Panc1 (cell line): ENCODE data around the gene ARHGEF12. TPM values are rescaled to one million over a fixed set of nuclear protein-coding genes. Genes with fewer than 3 reads are reported as not detected.

ENCODE experiments used
- ATAC-seq: fragments of 200-7000 bp; cut with Tn5 transposase; 2 replicates; pipeline ENCODE4 v1.9.1; 2020; ENCODE audit warnings: mild to moderate bottlenecking, moderate library complexity
- BruUV-seq: library from RNA; stranded (reverse); fragments of 400-500 nt; replicated peaks from 2 replicates; lab custom pipeline; 2021; lab: Mats Ljungman, UMichigan
- CTCF ChIA-PET: fragments of 300-600 bp; sonication (Branson Sonifier 250); formaldehyde crosslinking; loops from one replicate; lab custom pipeline; 2022; ENCODE audit warnings: antibody characterized with exemption; lab: Charles Lee
- POLR2A ChIA-PET: fragments of 300-600 bp; sonication (Branson Sonifier 250); formaldehyde crosslinking; loops from one replicate; lab custom pipeline; 2022; ENCODE audit warnings: antibody characterized with exemption; lab: Charles Lee
- DNase-seq: peaks from one replicate; pipeline ENCODE4 v3.0.0-alpha.2; 2010; ENCODE audit warnings: low read depth, low spot score
- H3K27ac ChIP-seq: 2 replicates; pipeline ENCODE4 v1.5.1; 2011; ENCODE audit warnings: mild to moderate bottlenecking, low read length, inconsistent platforms
- H3K27me3 ChIP-seq: fragments of 200-500 bp; sonication (Bioruptor generic); 2 replicates; pipeline ENCODE4 v1.6.0; 2014; ENCODE audit warnings: low read length, inconsistent platforms; ENCODE audit not compliant: control insufficient read depth, insufficient read depth
- H3K36me3 ChIP-seq: fragments of 200-500 bp; sonication (Bioruptor generic); 2 replicates; pipeline ENCODE4 v1.5.1; 2014; ENCODE audit warnings: inconsistent platforms, mild to moderate bottlenecking, low read length, moderate library complexity; ENCODE audit not compliant: control insufficient read depth, insufficient read depth
- H3K4me1 ChIP-seq: 2 replicates; pipeline ENCODE4 v1.5.1; 2011; ENCODE audit warnings: inconsistent platforms, mild to moderate bottlenecking, low read length, moderate library complexity; ENCODE audit not compliant: control insufficient read depth, insufficient read depth
- H3K4me3 ChIP-seq, 2 experiments: 2 replicates each; pipeline ENCODE4 v1.5.1; 2011 to 2012; ENCODE audit warnings: low read depth in 2 of 2, low read length in 2 of 2, mild to moderate bottlenecking in 2 of 2, inconsistent platforms in 1 of 2, moderate library complexity in 1 of 2
- H3K9me3 ChIP-seq: fragments of 200-500 bp; sonication (Bioruptor generic); 2 replicates; pipeline ENCODE4 v1.5.1; 2014; ENCODE audit warnings: low read depth, mild to moderate bottlenecking, inconsistent platforms, low read length, moderate library complexity; ENCODE audit not compliant: control insufficient read depth, insufficient read depth
- POLR2AphosphoS5 ChIP-seq: IDR thresholded peaks from 2 replicates; pipeline ENCODE4 v1.6.1; 2012; ENCODE audit warnings: mild to moderate bottlenecking, low read depth, low read length, moderate library complexity
- SIN3A ChIP-seq: IDR thresholded peaks from 2 replicates; pipeline ENCODE4 v1.6.1; 2012; ENCODE audit warnings: low read depth, mild to moderate bottlenecking, low read length, moderate library complexity, borderline replicate concordance; ENCODE audit not compliant: insufficient read depth
- TCF7L2 ChIP-seq: IDR thresholded peaks from 2 replicates; pipeline ENCODE4 v1.6.1; 2011; ENCODE audit warnings: mild to moderate bottlenecking, low read depth, low read length, inconsistent platforms
- in situ Hi-C: cut with HindIII; loops from 2 replicates; pipeline ENCODE4 v1.10.0; 2016; ENCODE audit warnings: low sequenced_read_pairs, low pct_unique_long_range_greater_than_20kb
- intact Hi-C: fragments of 100-400 bp; cut with micrococcal nuclease; formaldehyde crosslinking; loops from one replicate; pipeline ENCODE4 v1.10.0; 2022; ENCODE audit not compliant: unreplicated experiment
- total RNA-seq: library from RNA; stranded (reverse); gene quantifications from one replicate; pipeline ENCODE4 v1.2.1, GENCODE V29; 2021; ENCODE audit not compliant: unreplicated experiment
- TF ChIP-seq, protein P1 (sequence below): fragments of 450-650 bp; IDR thresholded peaks from 2 replicates; pipeline ENCODE4 v1.5.1; 2017; ENCODE audit warnings: mild to moderate bottlenecking
- TF ChIP-seq, protein P2 (sequence below), 2 experiments: IDR thresholded peaks; 2 replicates each; pipeline ENCODE4 v1.6.1; 2011 to 2012; ENCODE audit warnings: low read depth in 2 of 2, control low read depth in 1 of 2, low read length in 1 of 2, mild to moderate bottlenecking in 1 of 2, moderate library complexity in 1 of 2; ENCODE audit not compliant: insufficient read depth in 1 of 2

The ARHGEF12 gene
- total RNA-seq, 1 experiment from 2014 or later = 182 TPM

DNA sequence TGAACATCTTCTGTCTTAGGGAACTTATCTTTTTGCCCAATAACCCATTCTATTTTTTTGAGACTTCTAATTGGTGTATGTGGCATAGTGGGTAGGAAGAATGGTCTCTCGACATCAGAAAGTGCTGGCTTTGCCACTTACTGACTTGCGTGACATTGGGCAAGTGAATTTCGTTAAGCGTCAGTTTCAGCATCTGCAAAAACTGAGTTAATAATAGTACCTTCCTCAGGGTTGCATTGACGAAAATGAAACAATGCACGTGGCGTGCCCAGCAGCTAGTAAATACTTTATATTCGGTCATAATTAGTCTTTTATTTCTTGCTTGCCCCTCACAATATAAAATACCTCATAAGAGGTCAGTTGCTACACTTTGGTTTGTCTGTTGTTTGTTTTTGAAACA, 162.9 kb downstream of the ARHGEF12 start:
- DNase-seq (no peak), ATAC-seq (no peak)
- Histone ChIP-seq H3K4me1 (no peaks in the 10 kb centered on the region; the same call in 1 of the 2 replicates), H3K9me3 (no peaks in the 10 kb centered on the region), H3K27ac (no peak overlapping the region), H3K36me3 (no peaks in the 10 kb centered on the region), H3K4me3 (no peak overlapping the region), H3K27me3 (no peaks in the 10 kb centered on the region)
- ChIA-PET POLR2A (no interaction called here), CTCF (no interaction called here)
- in situ Hi-C loops (no loop called here), intact Hi-C loops (no loop called here)
- TF ChIP-seq TCF7L2 (no peak), SIN3A (no peak), POLR2AphosphoS5 (no peak; the same call in 1 of the 2 replicates)
- TF ChIP-seq, protein P1, sequence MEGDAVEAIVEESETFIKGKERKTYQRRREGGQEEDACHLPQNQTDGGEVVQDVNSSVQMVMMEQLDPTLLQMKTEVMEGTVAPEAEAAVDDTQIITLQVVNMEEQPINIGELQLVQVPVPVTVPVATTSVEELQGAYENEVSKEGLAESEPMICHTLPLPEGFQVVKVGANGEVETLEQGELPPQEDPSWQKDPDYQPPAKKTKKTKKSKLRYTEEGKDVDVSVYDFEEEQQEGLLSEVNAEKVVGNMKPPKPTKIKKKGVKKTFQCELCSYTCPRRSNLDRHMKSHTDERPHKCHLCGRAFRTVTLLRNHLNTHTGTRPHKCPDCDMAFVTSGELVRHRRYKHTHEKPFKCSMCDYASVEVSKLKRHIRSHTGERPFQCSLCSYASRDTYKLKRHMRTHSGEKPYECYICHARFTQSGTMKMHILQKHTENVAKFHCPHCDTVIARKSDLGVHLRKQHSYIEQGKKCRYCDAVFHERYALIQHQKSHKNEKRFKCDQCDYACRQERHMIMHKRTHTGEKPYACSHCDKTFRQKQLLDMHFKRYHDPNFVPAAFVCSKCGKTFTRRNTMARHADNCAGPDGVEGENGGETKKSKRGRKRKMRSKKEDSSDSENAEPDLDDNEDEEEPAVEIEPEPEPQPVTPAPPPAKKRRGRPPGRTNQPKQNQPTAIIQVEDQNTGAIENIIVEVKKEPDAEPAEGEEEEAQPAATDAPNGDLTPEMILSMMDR = no peak
- TF ChIP-seq, protein P2, sequence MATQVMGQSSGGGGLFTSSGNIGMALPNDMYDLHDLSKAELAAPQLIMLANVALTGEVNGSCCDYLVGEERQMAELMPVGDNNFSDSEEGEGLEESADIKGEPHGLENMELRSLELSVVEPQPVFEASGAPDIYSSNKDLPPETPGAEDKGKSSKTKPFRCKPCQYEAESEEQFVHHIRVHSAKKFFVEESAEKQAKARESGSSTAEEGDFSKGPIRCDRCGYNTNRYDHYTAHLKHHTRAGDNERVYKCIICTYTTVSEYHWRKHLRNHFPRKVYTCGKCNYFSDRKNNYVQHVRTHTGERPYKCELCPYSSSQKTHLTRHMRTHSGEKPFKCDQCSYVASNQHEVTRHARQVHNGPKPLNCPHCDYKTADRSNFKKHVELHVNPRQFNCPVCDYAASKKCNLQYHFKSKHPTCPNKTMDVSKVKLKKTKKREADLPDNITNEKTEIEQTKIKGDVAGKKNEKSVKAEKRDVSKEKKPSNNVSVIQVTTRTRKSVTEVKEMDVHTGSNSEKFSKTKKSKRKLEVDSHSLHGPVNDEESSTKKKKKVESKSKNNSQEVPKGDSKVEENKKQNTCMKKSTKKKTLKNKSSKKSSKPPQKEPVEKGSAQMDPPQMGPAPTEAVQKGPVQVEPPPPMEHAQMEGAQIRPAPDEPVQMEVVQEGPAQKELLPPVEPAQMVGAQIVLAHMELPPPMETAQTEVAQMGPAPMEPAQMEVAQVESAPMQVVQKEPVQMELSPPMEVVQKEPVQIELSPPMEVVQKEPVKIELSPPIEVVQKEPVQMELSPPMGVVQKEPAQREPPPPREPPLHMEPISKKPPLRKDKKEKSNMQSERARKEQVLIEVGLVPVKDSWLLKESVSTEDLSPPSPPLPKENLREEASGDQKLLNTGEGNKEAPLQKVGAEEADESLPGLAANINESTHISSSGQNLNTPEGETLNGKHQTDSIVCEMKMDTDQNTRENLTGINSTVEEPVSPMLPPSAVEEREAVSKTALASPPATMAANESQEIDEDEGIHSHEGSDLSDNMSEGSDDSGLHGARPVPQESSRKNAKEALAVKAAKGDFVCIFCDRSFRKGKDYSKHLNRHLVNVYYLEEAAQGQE (IDR thresholded peaks at IDR 0.05; ENCODE audit: insufficient read depth in 1 of 2, low read depth in 2 of 2, low read length in 1 of 2) = no peak
- no TSS peak for BruUV-seq

DNA sequence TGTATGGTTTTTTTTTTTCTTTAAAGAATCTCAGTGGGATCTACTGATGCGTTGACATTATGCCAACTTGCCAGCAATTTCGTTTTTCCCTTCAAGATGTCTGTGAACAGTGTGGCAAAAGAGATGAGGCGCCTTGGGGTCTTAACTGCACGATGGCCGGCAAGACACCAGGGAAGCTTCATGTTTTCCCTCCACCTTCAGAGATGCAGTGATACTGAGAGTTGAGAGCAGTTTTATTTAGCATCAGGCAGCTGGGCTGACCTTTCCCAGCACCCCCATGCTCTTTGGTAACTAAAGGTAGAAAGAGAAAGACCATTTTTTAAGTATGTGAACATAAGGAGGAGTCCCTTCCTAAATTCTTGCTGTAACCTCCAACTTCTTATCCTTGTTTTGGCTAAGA, 163.6 kb downstream of the ARHGEF12 start:
- Histone ChIP-seq H3K27me3 (no peaks in the 10 kb centered on the region), H3K4me1 (no peaks in the 10 kb centered on the region; the same call in 1 of the 2 replicates), H3K4me3 (no peak overlapping the region), H3K27ac (no peak overlapping the region), H3K36me3 (no peaks in the 10 kb centered on the region), H3K9me3 (no peaks in the 10 kb centered on the region)
- TF ChIP-seq POLR2AphosphoS5 (no peak), TCF7L2 (no peak)
- TF ChIP-seq, protein P1 = no peak
- intact Hi-C loops (no loop called here), in situ Hi-C loops (no loop called here)
- no peak for DNase-seq
- ChIA-PET POLR2A (no interaction called here), CTCF (interaction anchor here (1.0 kb wide), 1 partner anchor 13 kb away, joined by 3 read pairs; no protein-coding TSS in a partner anchor)
- no peak for ATAC-seq
- BruUV-seq = no TSS peak
